ENCODE results near the gene TTF2. TPM values are rescaled to one million over a fixed set of nuclear protein-coding genes. Genes with fewer than 3 reads are reported as not detected.

The TTF2 gene
- total and polyA plus RNA-seq, 2 of the 8 experiments (the other 6 are each of a cell fraction or from before 2014, with no cell fraction given), result 16.9 to 89.6 TPM

DNA sequence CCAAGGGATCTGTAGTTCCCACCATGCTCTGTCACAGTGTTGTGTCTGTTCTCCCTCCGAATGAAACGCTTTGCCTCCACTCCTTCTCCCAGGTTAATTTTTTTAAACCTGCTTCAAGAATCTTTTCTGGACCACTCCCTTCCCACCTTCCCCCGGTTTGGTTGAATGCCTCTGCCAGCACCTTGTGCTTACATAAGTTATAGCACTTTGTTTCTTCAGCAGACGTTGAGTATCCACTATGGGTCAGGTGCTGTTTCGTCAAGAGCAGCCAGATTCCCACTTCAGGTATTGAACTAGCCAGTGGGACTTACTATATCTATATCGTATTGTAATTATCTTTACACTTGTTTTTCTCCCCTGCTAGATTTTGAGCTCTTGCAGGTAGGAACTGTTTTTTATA, 27.6 kb downstream of the TTF2 start:
- FAIRE-seq, result no peak
- TF ChIP-seq POU5F1 (IDR thresholded peaks at IDR 0.05; ENCODE audit: low read depth, low read length) (no peak), SRF (IDR thresholded peaks at IDR 0.05; ENCODE audit: low read depth, low read length) (no peak), CHD1 (IDR thresholded peaks at IDR 0.05; ENCODE audit: low read depth, low read length) (no peak), TAF1 (IDR thresholded peaks at IDR 0.05; ENCODE audit: low read depth, low read length) (no peak), NRF1 (IDR thresholded peaks at IDR 0.05; ENCODE audit: low read depth, low read length) (no peak), SIRT6 (IDR thresholded peaks at IDR 0.05; ENCODE audit: low read length) (no peak), KDM1A (IDR thresholded peaks at IDR 0.05; ENCODE audit: borderline replicate concordance, low read length) (no peak), TAF7 (optimal IDR thresholded peaks at IDR 0.05; ENCODE audit: borderline replicate concordance, low read depth, low read length) (no peak)
- H2AK5ac ChIP-seq (ENCODE audit: low read depth, low read length), result no peak overlapping the region
- no peak overlapping the region for H3K9ac ChIP-seq (replicated peaks in 1 of 4; ENCODE audit: extremely low read depth in 1 of 4, low read depth in 3 of 4, low read length in 3 of 4)
- H3K4me1 ChIP-seq (replicated peaks in 1 of 4; ENCODE audit: control insufficient read depth in 3 of 4, insufficient read depth in 4 of 4, low read length in 3 of 4), result peaks cover 0 to 2% (median under 1%) of the 10 kb centered on the region in 4 experiments; a peak in 1 of 7 replicates
- WGBS, 2 experiments (ENCODE audit: extremely low coverage in 1 of 2, insufficient coverage in 1 of 2, insufficient read length in 1 of 2, insufficient replicate concordance in 2 of 2, low coverage in 1 of 2, low lambda C conversion rate in 2 of 2, missing lambda C conversion rate in 1 of 2), result 100% methylated on average over 6 of the region's 6 CpGs; no CpG with 5 or more reads in 1 of the 2 experiments
- H4K8ac ChIP-seq (ENCODE audit: extremely low read depth, insufficient read depth, low read length), result no peak overlapping the region
- H3K4me2 ChIP-seq (ENCODE audit: insufficient read depth in 1 of 2, low read depth in 2 of 2, low read length in 2 of 2), result no peak overlapping the region
- H2BK120ac ChIP-seq (replicated peaks; ENCODE audit: low read depth, low read length), result no peak overlapping the region
- no peaks in the 10 kb centered on the region for H3K9me3 ChIP-seq (ENCODE audit: insufficient read depth in 2 of 2, low read depth in 1 of 2, low read length in 1 of 2)
- no peaks in the 10 kb centered on the region for H3K27me3 ChIP-seq (replicated peaks in 1 of 4; ENCODE audit: control insufficient read depth in 3 of 4, extremely low read depth in 1 of 4, insufficient read depth in 3 of 4, low read length in 3 of 4)
- H3K4ac ChIP-seq (replicated peaks; ENCODE audit: insufficient read length, low read depth, low read length), result no peak overlapping the region
- H2BK5ac ChIP-seq (ENCODE audit: low read depth, low read length), result no peak overlapping the region
- no peaks in the 10 kb centered on the region for H3K23me2 ChIP-seq (ENCODE audit: low read depth, low read length)
- H4K5ac ChIP-seq (ENCODE audit: insufficient read length, low read depth, low read length), result no peak overlapping the region
- H3K27ac ChIP-seq (ENCODE audit: low read depth, low read length), result no peak overlapping the region
- no peaks in the 10 kb centered on the region for H4K20me1 ChIP-seq (replicated peaks in 1 of 2; ENCODE audit: control insufficient read depth in 1 of 2, insufficient read depth in 2 of 2, low read length in 2 of 2)
- ChIA-PET CTCF (ENCODE audit: partially characterized antibody) (interaction anchor here (0.9 kb wide), 1 partner anchor 41 kb away, joined by 3 read pairs; no protein-coding TSS in a partner anchor), POLR2A (ENCODE audit: partially characterized antibody) (interaction anchor here (0.6 kb wide), 1 partner anchor 89 kb away, joined by 3 read pairs; no protein-coding TSS in a partner anchor)
- H3K56ac ChIP-seq (replicated peaks; ENCODE audit: insufficient read length, low read depth, low read length), result no peak overlapping the region
- no peak overlapping the region for H2AFZ ChIP-seq (ENCODE audit: low read length)
- H3K18ac ChIP-seq (ENCODE audit: extremely low read depth, low read length), result no peak overlapping the region
- no peak for DNase-seq (ENCODE audit: low read depth in 1 of 2, low spot score in 2 of 2)
- H3K79me1 ChIP-seq (ENCODE audit: low read depth, low read length), result no peaks in the 10 kb centered on the region
- H2BK20ac ChIP-seq (ENCODE audit: low read length), result no peak overlapping the region
- H3K4me3 ChIP-seq (ENCODE audit: extremely low read depth in 1 of 4, insufficient read depth in 2 of 4, low read depth in 3 of 4, low read length in 4 of 4), result no peak overlapping the region
- no peaks in the 10 kb centered on the region for H3K79me2 ChIP-seq (ENCODE audit: control insufficient read depth in 1 of 2, insufficient read depth in 2 of 2, low read length in 2 of 2)
- no peak overlapping the region for H2BK15ac ChIP-seq (ENCODE audit: low read length)
- no peak overlapping the region for H3K14ac ChIP-seq (ENCODE audit: insufficient read length)
- no peak overlapping the region for H3K23ac ChIP-seq (ENCODE audit: insufficient read length)
- H2BK12ac ChIP-seq (ENCODE audit: low read depth, low read length), result no peak overlapping the region
- H4K91ac ChIP-seq (replicated peaks; ENCODE audit: insufficient read length, low read length), result no peak overlapping the region
- H3K36me3 ChIP-seq (ENCODE audit: control insufficient read depth in 2 of 4, insufficient read depth in 4 of 4, low read length in 3 of 4), result peaks cover 10 to 68% (median 50%) of the 10 kb centered on the region in 4 experiments
